BLaER1 (cell line): ENCODE measurements around the gene SPTBN2.
A peak's percentile ranks its signal among the peaks of the same experiment; 100 is the strongest.
"Not testable (repeated sequence)": the region's sequence is repeated elsewhere in the genome, so short reads cannot be mapped to it uniquely, and the experiment has no call there.

Experiments
- H3K27ac ChIP-seq: shearing (Covaris generic); formaldehyde crosslinking; 2 replicates; pipeline ENCODE4 v1.8.1; 2022
- H3K27me3 ChIP-seq: shearing (Covaris generic); formaldehyde crosslinking; 2 replicates; pipeline ENCODE4 v1.8.1; 2022
- H3K36me3 ChIP-seq: shearing (Covaris generic); formaldehyde crosslinking; 2 replicates; pipeline ENCODE4 v1.8.1; 2022
- H3K4me1 ChIP-seq: shearing (Covaris generic); formaldehyde crosslinking; 2 replicates; pipeline ENCODE4 v1.8.1; 2022
- H3K4me2 ChIP-seq: shearing (Covaris generic); formaldehyde crosslinking; 2 replicates; pipeline ENCODE4 v1.8.1; 2022
- H3K4me3 ChIP-seq: shearing (Covaris generic); formaldehyde crosslinking; 2 replicates; pipeline ENCODE4 v1.8.1; 2022
- H3K9ac ChIP-seq: shearing (Covaris generic); formaldehyde crosslinking; 2 replicates; pipeline ENCODE4 v1.8.1; 2022
- H3K9me3 ChIP-seq: shearing (Covaris generic); formaldehyde crosslinking; 2 replicates; pipeline ENCODE4 v1.8.1; 2022
- H4K20me1 ChIP-seq: shearing (Covaris generic); formaldehyde crosslinking; 2 replicates; pipeline ENCODE4 v1.8.1; 2022
- Cebpa-rat ChIP-seq: shearing (Covaris generic); IDR thresholded peaks from 2 replicates; pipeline ENCODE4 v1.8.1; 2022

SPTBN2 gene

GRCh38 chr11:66652651-66653050 lies 76.4 kb downstream of the SPTBN2 start:
- no peak for TF ChIP-seq Cebpa-rat
- H3K4me2 ChIP-seq = no peak overlapping the region
- H3K9ac ChIP-seq = no peak overlapping the region
- H3K4me3 ChIP-seq = no peak overlapping the region
- no peaks in the 10 kb centered on the region for H3K9me3 ChIP-seq
- no peaks in the 10 kb centered on the region for H3K27me3 ChIP-seq
- no peak overlapping the region for H3K27ac ChIP-seq
- peaks cover 98% of the 10 kb centered on the region for H3K36me3 ChIP-seq
- H4K20me1 ChIP-seq = peaks cover 100% of the 10 kb centered on the region
- no peaks in the 10 kb centered on the region for H3K4me1 ChIP-seq

- H3K4me3 ChIP-seq = no peak overlapping the region
- peaks cover 100% of the 10 kb centered on the region for H4K20me1 ChIP-seq
- no peaks in the 10 kb centered on the region for H3K4me1 ChIP-seq
- H3K36me3 ChIP-seq = peaks cover 98% of the 10 kb centered on the region
- H3K27me3 ChIP-seq = no peaks in the 10 kb centered on the region
- H3K4me2 ChIP-seq = no peak overlapping the region
- H3K9ac ChIP-seq = no peak overlapping the region
- no peak for TF ChIP-seq Cebpa-rat
- H3K9me3 ChIP-seq = no peaks in the 10 kb centered on the region
- H3K27ac ChIP-seq = no peak overlapping the region
These were observed 78.0 kb downstream of the SPTBN2 start for GRCh38 chr11:66651016-66651415.

DNA sequence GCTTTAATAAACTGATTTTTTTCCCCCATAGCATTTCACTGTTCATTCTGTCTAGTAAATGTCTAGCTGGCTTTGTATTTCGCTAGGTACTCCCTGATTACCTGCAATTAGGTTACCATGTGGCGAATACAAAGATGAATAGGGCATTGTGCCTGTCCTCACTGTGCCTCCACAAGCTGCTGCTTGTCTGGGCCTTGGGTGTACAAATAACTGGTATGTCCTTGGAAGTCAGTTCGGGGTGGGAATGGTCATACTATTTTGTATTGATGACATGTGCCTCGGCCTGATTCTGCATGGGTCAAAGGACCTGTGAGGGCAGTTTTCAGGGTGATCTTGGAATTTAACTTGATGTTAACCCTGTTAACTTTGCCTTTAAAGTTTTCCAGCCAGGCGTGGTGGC lies 79.1 kb downstream of the SPTBN2 start:
- Histone ChIP-seq H3K4me1 (peaks cover 5% of the 10 kb centered on the region; the same call in 1 of the 2 replicates), H3K36me3 (peaks cover 98% of the 10 kb centered on the region), H3K4me3 (no peak overlapping the region), H4K20me1 (peaks cover 100% of the 10 kb centered on the region), H3K4me2 (no peak overlapping the region), H3K9me3 (no peaks in the 10 kb centered on the region), H3K27ac (no peak overlapping the region), H3K9ac (no peak overlapping the region), H3K27me3 (no peaks in the 10 kb centered on the region)
- TF ChIP-seq Cebpa-rat = no peak

DNA sequence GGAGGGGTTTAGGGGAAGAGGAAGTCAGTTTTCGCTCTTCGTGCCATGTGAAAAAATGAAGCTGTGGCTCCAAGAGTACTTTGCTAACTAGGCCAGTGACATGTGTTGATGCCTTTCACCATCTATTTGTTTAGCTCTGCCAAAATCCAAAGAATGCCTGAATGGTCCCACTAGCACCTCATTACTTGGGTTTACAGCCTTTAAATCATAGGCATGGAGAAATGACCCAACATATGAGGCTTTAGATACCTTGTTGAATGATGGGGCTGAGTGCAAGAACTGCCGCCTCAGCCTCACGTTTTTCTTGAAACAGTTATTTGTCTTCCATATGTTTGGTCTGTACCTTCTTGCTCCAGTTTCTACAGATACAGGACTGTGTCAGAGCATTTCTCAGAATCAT lies 82.2 kb downstream of the SPTBN2 start:
- Histone ChIP-seq H3K27ac (no peak overlapping the region), H3K27me3 (no peaks in the 10 kb centered on the region), H3K36me3 (peaks cover 100% of the 10 kb centered on the region), H3K9ac (no peak overlapping the region), H3K9me3 (no peaks in the 10 kb centered on the region), H3K4me1 (peaks cover 36% of the 10 kb centered on the region), H3K4me2 (no peak overlapping the region), H3K4me3 (no peak overlapping the region), H4K20me1 (peaks cover 100% of the 10 kb centered on the region)
- TF ChIP-seq Cebpa-rat = no peak

DNA sequence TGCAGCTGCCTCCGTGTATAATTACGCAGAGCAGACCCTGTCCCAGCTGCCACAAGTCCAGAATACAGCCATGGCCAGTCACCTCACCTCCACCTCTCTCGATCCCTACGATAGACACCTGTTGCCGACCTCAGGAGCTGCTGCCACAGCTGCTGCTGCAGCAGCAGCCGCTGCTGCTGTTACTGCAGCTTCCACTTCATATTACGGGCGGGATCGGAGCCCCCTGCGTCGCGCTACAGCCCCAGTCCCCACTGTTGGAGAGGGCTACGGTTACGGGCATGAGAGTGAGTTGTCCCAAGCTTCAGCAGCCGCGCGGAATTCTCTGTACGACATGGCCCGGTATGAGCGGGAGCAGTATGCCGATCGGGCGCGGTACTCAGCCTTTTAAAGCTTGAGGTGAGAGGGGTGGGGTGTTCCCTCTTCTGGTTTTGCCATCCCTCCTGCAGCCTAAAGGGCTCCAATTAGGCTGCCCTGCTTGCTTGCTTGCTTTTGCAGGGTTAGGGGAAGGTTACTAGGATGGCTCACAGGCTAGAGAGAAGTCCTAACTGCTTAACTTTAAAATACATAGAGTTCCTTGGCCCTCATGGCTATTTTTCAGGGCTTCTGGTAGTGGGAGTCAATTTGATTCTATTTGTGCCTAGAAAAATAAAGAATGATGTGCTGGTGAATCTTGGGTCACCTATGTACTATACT lies 85.1 kb downstream of the SPTBN2 start:
- peaks cover 96% of the 10 kb centered on the region for H3K36me3 ChIP-seq
- H3K9ac ChIP-seq = no peak overlapping the region
- H3K9me3 ChIP-seq = no peaks in the 10 kb centered on the region
- H3K27ac ChIP-seq = no peak overlapping the region
- peaks cover 100% of the 10 kb centered on the region for H4K20me1 ChIP-seq
- peaks cover 61% of the 10 kb centered on the region for H3K4me1 ChIP-seq
- no peak for TF ChIP-seq Cebpa-rat
- H3K27me3 ChIP-seq = no peaks in the 10 kb centered on the region
- peak overlapping the region; percentile 27 for H3K4me2 ChIP-seq
- H3K4me3 ChIP-seq = no peak overlapping the region

GRCh38 chr11:66641834-66642233 lies 87.2 kb downstream of the SPTBN2 start:
- peak overlapping the region; percentile 91 for H3K4me2 ChIP-seq
- peak overlapping the region; percentile 83 for H3K4me3 ChIP-seq
- H4K20me1 ChIP-seq = peaks cover 93% of the 10 kb centered on the region
- peak overlapping the region; percentile 72 for H3K9ac ChIP-seq
- no peaks in the 10 kb centered on the region for H3K9me3 ChIP-seq
- H3K4me1 ChIP-seq = peaks cover 69% of the 10 kb centered on the region
- no peaks in the 10 kb centered on the region for H3K27me3 ChIP-seq
- no peak for TF ChIP-seq Cebpa-rat
- peaks cover 75% of the 10 kb centered on the region for H3K36me3 ChIP-seq
- H3K27ac ChIP-seq = no peak overlapping the region

- H3K36me3 ChIP-seq = peaks cover 72% of the 10 kb centered on the region
- H3K4me2 ChIP-seq = peak overlapping the region; percentile 91
- H4K20me1 ChIP-seq = peaks cover 93% of the 10 kb centered on the region
- not testable (repeated sequence) for H3K9me3 ChIP-seq, H3K27ac ChIP-seq, H3K27me3 ChIP-seq
- peak overlapping the region; percentile 95 for H3K9ac ChIP-seq
- H3K4me3 ChIP-seq = peak overlapping the region; percentile 83
- peaks cover 64% of the 10 kb centered on the region for H3K4me1 ChIP-seq
These were observed 89.1 kb downstream of the SPTBN2 start for GRCh38 chr11:66639814-66640340.

DNA sequence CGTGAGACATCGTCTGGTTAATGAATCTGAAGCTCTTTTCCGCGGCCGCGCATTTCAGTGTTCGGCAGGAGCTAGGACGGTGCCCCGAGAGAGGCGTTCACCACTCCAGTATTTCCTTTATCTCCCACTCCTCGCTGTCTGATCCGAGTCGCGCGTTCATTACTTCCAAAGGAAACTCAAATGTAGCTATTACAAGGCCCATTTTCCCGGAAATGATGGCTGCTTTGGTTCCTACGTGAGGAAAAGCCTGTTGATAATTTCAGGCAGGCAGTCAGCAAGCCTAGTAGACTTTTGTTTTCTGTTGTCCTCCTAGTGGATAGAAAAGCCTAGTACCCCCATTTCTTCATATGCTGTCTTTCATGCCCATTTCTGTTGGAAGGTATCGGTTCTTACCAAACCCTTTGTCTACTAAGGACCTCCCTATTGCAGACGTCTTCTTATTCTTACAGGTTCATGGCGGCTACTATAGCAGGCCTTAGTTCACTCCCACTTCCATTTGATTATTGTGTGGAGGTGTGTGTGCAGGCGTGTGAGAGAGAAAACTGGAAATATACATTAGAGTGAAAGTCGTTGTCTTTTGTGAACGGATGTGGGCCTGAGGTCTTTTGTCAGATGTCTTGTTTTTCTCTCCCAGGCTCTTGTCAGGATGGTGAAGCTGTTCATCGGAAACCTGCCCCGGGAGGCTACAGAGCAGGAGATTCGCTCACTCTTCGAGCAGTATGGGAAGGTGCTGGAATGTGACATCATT lies 89.8 kb downstream of the SPTBN2 start:
- Histone ChIP-seq H3K4me3 (peak overlapping the region; percentile 83), H3K27me3 (no peaks in the 10 kb centered on the region), H3K4me1 (peaks cover 57% of the 10 kb centered on the region), H4K20me1 (peaks cover 93% of the 10 kb centered on the region), H3K4me2 (peak overlapping the region; percentile 91), H3K27ac (peak overlapping the region; percentile 95), H3K9ac (peak overlapping the region; percentile 95), H3K9me3 (no peaks in the 10 kb centered on the region), H3K36me3 (peaks cover 71% of the 10 kb centered on the region)
- no peak for TF ChIP-seq Cebpa-rat

DNA sequence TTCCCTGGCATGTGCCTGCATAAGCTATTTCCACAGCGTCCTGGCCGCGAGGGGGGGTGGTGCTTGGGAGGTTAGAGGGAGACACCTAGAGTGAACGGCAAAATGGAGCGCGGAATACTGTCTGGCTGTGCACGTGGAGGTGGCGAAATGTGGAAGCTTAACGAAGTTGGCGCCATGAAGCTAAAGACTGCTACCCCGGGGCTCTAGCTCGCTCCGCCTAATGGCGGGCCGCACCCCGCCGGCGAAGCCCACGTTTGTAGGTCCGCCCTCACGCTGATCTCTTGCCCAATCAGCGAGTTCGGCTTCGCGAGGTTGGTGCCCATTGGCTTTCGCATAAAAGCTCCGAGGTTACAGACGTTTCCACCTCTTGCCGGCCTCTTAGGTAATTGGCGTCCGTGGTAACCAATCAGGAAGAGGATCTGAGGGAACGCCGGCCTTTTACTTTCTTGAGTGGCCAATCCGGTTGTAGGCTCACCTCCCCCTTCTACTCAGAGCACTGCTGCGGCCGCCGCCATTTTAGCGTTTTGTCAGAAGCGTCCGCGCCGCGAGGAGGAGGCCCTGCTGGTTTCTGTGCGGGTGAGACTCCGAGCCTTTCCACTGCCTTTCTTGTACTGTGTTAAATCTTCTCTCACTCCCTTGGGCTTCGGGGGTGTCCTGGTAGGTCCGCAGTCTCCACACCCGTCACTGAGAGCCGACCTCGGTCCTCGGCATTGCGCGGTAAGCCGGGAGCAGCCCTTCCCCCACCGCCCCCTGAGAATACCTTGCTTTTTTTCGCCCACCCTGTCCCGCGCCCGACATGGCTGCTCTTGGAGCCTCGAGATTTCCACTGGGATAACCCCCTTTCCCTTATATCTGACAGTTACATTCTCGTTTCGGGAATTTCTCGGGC lies 90.6 kb downstream of the SPTBN2 start, which contains the start of gene RBM4:
Gene RBM4, plus strand, starts transcription at position 527 of the 889 bp plus-strand sequence. CDS start 1,009 bp downstream, outside the sequence.
- 0 out of 2 replicates have a peak, but pooled peaks have one; percentile 47 for TF ChIP-seq Cebpa-rat
- Histone ChIP-seq H3K9ac (peak within 1 kb of the TSS; percentile 95), H3K27ac (peak within 1 kb of the TSS; percentile 95), H4K20me1 (peaks cover 93% of the 10 kb centered on the region), H3K4me2 (peak within 1 kb of the TSS; percentile 91), H3K9me3 (no peaks in the 10 kb centered on the region), H3K36me3 (peaks cover 71% of the 10 kb centered on the region), H3K4me1 (peaks cover 49% of the 10 kb centered on the region), H3K4me3 (peak within 1 kb of the TSS; percentile 83), H3K27me3 (no peaks in the 10 kb centered on the region)
